GM19239 (cell line): ENCODE measurements around the gene OLAH.
A peak's percentile ranks its signal among the peaks of the same experiment; 100 is the strongest.
"Not testable (repeated sequence)": the region's sequence is repeated elsewhere in the genome, so short reads cannot be mapped to it uniquely, and the experiment has no call there.

Experiments
- DNase-seq: peaks from one replicate; pipeline ENCODE4 v3.0.0; 2011; ENCODE audit warnings: low spot score; ENCODE audit not compliant: insufficient read length
- FAIRE-seq: peaks from 2 replicates; lab custom pipeline; 2011; peaks lifted over from hg19 to GRCh38; lab: Jason Lieb, UNC

Gene OLAH

GRCh38 chr10:15043674-15044073 lies at the start of gene OLAH:
TSS of gene OLAH (plus strand) at chr10:15043943. CDS start at chr10:15047289, 3,346 bp downstream.
- FAIRE-seq (no peak), DNase-seq (no peak)

- DNase-seq (no peak), FAIRE-seq (no peak)
These were observed 47.7 kb upstream of the OLAH start for GRCh38 chr10:14995964-14996565.

GRCh38 chr10:15013530-15013929 lies 30.2 kb upstream of the OLAH start:
- not testable (repeated sequence) for DNase-seq, FAIRE-seq

- no peak for DNase-seq
- no peak for FAIRE-seq
These were observed 28.3 kb upstream of the OLAH start for GRCh38 chr10:15015451-15015850.

GRCh38 chr10:15020966-15021365 lies 22.8 kb upstream of the OLAH start:
- FAIRE-seq, DNase-seq: not testable (repeated sequence)

GRCh38 chr10:15023079-15023478 lies 20.7 kb upstream of the OLAH start:
- DNase-seq, FAIRE-seq: not testable (repeated sequence)

- not testable (repeated sequence) for DNase-seq
- peak; percentile 93 for FAIRE-seq
These were observed 19.4 kb upstream of the OLAH start for GRCh38 chr10:15024017-15025004.

GRCh38 chr10:15025040-15025439 lies 18.7 kb upstream of the OLAH start:
- not testable (repeated sequence) for DNase-seq, FAIRE-seq

- DNase-seq (no peak), FAIRE-seq (no peak)
These were observed 16.0 kb upstream of the OLAH start for GRCh38 chr10:15027741-15028140.

- FAIRE-seq: no peak
- DNase-seq: no peak
These were observed 8.1 kb upstream of the OLAH start for GRCh38 chr10:15035385-15036301.

- no peak for DNase-seq
- FAIRE-seq: no peak
These were observed 6.1 kb upstream of the OLAH start for GRCh38 chr10:15037691-15038090.

GRCh38 chr10:15038416-15038815 lies 5.3 kb upstream of the OLAH start:
- DNase-seq: no peak
- FAIRE-seq: no peak

- DNase-seq (no peak), FAIRE-seq (no peak)
These were observed 1.6 kb downstream of the OLAH start for GRCh38 chr10:15045380-15045779.

GRCh38 chr10:15046626-15047025 lies 2.9 kb downstream of the OLAH start:
- FAIRE-seq: no peak
- DNase-seq: no peak

GRCh38 chr10:15049533-15049932 lies 5.8 kb downstream of the OLAH start:
- FAIRE-seq (no peak), DNase-seq (no peak)

GRCh38 chr10:15052121-15052520 lies 8.4 kb downstream of the OLAH start:
- no peak for FAIRE-seq

GRCh38 chr10:15053061-15053460 lies 9.3 kb downstream of the OLAH start:
- FAIRE-seq (no peak), DNase-seq (no peak)

More at GRCh38 chr10:15052121-15052520, 8.4 kb downstream of the OLAH start:
- DNase-seq: no peak

- no peak for FAIRE-seq
- DNase-seq: no peak
These were observed 14.9 kb downstream of the OLAH start for GRCh38 chr10:15058689-15059088.

GRCh38 chr10:15059914-15060313 lies 16.2 kb downstream of the OLAH start:
- FAIRE-seq (no peak), DNase-seq (no peak)

GRCh38 chr10:15060638-15061037 lies 16.9 kb downstream of the OLAH start:
- no peak for DNase-seq
- no peak for FAIRE-seq
